ENCODE measurements around the gene PARP9. TPM values are rescaled to one million over a fixed set of nuclear protein-coding genes. Genes with fewer than 3 reads are reported as not detected.
A peak's percentile ranks its signal among the peaks of the same experiment; 100 is the strongest.

PARP9 gene
- 18.4 TPM for polyA plus RNA-seq (ENCODE audit: insufficient read length)

DNA sequence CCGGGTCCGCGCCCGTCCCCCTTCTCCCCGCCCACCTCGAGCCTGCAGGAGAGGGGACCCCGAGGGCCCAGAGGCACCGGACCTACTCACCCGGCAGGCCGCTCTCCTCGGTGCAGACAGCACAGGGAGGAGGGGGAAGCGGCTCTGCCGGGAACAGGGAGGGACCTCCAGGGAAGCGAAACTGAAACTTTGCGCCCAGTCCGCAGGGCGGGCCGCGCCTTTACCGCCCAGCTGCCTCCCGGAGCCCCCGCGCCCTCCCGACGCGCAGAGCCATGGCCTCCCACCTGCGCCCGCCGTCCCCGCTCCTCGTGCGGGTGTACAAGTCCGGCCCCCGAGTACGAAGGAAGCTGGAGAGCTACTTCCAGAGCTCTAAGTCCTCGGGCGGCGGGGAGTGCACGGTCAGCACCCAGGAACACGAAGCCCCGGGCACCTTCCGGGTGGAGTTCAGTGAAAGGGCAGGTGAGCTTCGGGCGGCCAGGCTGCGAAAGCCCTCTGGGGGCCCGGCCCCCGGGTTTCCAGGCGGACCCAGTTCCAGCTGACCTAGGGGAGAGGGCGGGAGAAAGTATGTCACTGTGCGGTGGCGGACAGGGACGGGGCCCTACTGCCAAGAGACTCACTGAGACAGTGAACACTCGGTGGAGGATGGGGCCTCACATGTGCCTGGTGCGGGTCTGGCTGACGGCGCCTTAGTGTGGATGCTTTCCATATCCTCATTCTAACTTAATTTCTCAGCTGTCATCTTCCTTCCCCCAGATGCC, at the start of gene PARP9, which contains the start of gene DTX3L:
PARP9 (minus strand) TSS at position 146 of the 758 bp plus-strand sequence. CDS start 4,680 bp downstream, outside the sequence.
DTX3L (plus strand) TSS at position 184 of the 758 bp plus-strand sequence; CDS start at position 273, 89 bp downstream.
- DNase-seq (ENCODE audit: low read depth) = peak; percentile 52

DNA sequence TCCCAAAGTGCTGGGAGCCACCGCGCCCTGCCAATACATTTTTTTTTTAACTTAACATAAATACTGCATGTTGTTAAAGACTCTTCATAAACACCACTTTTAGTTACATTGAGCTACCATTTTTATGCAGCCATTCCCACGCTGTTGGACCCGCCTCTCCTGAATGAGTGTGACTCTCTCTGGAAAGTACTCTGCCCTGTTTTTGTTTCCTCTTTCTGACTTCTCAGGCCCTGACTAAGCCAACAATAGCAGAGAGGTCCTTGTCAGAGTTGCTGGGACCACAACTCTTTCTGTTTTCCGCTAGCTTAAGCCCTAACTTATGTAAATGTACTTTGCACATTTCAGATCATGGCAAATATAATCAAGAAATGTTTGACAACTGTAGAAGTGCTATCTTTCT, 48.6 kb upstream of the PARP9 start:
- no peak for DNase-seq (ENCODE audit: low read depth)

DNA sequence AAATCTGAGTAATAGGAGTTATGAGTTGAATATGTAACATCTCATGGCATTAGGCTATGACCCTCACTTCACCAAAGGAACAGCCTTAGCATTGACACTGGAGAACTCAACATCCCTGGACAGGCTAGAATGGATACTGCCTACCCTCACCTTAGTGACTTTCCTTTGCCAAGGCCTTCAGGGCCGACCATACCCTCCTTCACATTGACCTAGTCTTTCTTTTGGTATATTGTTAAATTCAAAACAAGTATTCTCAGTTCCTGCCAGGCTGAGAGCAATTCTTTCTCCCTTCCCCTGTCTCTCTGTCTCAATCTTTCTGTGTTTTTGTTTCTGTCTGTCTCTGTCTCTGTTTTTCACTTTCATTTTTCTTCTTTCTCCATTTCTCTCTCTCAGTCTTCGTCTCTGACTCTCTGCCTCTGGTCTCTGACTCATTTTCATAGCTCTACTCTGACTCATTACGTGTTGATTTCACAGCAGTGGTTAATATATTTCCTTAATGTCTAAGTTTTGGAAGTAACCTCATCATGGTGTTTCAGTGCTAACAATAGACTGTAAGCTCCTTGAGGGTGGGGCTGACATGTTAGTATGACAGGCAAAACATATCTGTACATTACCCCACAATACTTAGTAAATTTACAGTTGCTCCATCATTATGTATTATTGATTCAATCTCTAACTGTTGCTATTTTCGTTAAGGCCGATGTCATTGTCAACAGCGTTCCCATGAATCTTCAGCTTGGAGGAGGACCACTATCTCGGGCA, 45.9 kb upstream of the PARP9 start:
- DNase-seq (ENCODE audit: low read depth) = no peak

DNA sequence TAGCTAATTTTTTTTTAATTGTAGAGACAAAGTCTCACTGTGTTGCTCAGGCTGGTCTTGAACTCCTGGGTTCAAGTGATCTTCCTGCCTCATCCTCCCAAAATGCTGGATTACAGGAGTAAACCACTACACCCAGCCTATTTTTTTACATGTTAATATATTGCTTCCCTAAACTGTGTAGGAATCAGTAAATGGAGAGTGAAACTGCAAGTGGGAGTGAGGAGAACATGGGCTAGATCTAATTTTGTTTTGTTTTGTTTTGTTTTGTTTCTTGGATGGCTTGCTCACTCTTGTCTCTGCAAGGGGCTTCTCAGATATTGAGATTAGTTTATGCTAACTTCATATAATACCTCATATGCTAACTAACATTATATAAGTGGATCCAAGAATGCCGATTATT, 44.8 kb upstream of the PARP9 start:
- DNase-seq (ENCODE audit: low read depth) = no peak

DNA sequence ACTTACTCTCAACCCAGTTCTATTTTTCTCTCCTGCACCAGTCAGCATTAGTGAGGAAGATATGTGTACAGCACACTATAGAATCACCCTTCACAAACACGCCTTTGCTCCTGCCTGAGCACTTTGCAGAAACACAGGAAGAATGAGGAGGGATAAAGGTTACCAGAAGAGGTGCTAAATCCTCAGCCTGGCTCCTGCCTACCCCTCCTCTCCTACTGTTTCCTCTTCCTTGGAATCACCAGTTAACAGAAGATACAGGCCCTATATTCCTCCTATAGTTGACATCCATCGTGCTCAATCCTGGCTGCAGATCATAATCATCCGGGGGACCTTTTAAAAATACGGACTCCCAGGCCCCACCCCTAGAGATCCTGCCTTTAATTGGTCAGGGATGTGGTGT, 42.2 kb upstream of the PARP9 start:
- DNase-seq (ENCODE audit: low read depth) = no peak

DNA sequence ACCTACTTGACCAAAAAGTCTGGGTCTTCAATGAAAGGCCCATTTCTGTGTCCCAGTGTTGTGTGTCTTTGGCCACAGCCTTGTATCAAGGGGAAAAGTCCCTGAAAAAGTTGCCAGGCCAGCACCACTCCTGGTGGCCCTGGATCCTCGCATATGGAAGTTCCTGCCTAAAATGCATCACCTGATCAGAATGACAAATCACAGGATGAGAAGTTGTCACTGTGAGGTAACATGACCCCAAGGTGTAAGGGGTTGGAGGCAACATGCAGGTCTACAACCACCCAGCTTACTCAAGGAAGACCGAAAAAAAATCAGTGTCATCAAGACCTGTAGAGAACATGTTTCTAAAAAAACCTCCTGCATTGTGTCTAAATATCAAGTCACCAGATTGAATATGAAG, 39.0 kb upstream of the PARP9 start:
- DNase-seq (ENCODE audit: low read depth) = no peak

DNA sequence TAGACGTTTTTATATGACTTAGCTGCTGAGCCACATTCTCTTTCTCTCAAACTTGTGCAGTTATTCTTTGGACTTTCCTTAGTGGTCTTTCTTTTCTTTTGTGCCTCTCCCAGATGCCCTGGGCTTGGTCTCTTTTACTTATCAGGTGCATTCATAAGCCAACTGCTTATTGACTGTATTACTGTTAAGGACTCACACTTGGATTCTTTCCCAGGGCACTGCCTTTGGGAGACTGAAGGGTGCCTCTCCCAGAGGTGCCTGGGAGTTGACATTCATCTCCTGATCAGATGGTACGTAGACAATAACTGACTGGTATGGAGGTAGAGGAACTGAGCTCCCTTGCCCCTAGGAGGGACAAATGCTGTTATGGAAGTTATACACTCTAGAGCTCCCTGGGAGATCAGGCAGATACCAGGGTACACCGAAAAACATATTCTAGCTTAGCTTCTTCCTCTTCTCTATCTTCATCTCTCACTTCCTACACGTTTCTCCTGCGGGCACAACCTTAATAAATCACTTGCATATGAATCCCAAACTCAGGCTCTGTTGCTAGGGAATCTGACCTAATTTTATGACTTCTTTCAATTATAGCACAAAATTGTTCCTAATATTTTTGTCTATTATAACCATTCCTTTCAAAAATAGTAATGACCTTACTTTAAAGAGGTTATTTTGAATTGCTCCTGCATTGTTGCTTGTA, 38.1 kb upstream of the PARP9 start:
- DNase-seq (ENCODE audit: low read depth) = no peak

DNA sequence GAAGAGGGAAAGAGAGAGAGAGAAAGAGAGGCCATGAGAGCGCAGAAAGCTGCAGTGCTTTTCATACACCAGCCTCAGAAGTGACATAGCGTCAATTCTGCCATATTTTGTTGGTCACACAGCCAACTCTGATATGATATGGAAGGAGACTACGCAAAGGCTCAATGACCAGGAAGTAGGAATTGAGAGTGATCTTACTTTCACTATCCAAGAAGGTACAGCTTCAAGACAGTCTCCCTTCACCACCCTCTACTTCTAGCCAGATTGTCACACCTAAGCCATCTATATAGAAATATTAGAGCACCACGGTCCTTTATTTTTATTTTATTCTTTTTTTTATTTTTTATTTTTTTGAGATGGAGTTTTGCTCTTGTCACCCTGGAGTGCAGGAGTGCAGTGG, 34.5 kb upstream of the PARP9 start:
- DNase-seq (ENCODE audit: low read depth) = no peak

DNA sequence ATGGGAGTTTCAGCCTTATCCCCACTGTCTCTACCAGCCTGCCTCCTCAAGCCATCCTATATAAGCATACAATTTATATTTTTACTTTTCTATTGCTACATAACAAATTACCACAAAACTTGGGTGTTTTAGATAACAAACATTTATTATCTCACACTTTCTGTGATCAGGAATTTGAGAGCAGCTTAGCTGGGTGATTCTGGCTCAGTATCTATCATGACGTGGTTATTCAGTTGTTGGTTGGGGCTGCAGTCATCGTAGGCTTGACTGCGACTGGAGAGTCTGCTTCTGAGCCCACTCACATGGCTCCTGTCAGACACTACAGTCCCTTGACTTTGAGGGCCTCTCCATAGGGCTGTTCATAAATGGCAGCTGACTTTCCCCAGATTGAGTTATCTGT, 34.1 kb upstream of the PARP9 start:
- no peak for DNase-seq (ENCODE audit: low read depth)

DNA sequence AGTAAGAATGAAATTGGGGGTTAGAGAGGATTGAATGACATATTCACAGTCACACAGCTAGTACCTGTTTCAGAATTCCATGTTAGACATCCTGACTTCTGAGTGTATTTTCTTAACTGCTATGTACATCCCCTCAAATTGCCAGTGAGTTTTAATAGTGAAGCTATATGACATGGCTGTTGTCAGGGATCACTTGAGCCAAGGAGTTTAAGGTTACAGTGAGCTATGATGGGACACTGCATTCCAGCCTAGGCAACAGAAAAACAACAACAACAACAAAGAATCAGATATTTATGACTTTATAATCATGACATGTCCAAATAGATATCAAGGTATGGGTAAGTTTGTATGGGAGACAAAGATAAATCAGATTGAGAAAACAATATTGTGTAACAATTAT, 29.9 kb upstream of the PARP9 start:
- no peak for DNase-seq (ENCODE audit: low read depth)

DNA sequence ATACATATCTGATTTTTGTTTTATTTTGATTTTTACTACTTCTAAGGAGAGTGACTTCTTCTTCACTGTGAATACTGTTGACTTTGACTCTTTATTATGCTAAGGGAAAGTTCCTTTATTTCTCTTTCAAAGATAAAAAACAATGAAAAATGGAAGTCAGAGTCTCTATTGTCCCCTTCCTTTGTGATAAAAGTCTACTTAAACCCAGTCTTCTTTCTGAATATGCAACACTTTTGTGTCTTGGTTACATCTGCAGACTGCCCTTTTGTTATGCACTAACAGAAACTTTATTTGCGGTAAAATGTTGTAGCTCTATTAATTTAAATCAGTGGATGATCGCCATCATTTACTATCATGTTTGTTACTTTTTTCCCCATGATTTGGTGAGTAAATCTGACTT, 26.5 kb upstream of the PARP9 start:
- no peak for DNase-seq (ENCODE audit: low read depth)

DNA sequence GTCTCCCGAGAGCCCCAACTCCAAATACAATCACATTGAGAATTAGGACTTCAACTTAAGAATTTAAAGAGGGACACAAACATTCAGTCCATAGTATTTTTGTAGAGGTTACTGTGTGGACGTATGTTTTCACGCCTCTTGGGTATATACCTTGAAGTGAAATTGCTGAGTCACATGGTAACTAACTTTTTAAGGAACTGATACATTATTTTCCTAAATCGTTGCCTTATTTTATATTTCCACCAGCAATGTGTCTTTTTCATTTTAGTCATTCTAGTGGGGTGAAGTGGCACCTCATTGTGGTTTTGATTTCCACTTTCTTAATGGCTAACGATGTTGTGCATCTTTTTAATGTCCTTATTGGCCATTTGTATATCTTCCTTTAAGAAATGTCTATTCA, 25.2 kb upstream of the PARP9 start:
- no peak for DNase-seq (ENCODE audit: low read depth)

DNA sequence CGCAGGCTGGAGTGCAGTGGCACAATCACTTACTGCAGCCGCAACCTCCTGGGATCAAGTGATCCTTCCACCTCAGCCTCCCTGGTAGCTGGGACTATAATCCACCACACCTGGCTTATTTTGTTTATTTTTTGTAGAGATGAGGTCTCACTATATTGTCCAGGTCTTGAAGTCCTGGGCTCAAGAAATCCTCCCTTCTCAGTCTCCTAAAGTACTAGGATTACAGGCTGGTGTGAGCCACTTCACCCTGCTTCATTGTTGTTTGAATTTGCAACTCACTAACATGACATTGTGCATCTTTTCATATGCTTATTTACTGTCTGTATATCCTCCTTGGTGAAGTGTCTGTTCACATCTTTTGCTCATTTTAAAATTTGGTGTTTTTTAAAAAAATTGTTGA, 23.5 kb upstream of the PARP9 start:
- no peak for DNase-seq (ENCODE audit: low read depth)

DNA sequence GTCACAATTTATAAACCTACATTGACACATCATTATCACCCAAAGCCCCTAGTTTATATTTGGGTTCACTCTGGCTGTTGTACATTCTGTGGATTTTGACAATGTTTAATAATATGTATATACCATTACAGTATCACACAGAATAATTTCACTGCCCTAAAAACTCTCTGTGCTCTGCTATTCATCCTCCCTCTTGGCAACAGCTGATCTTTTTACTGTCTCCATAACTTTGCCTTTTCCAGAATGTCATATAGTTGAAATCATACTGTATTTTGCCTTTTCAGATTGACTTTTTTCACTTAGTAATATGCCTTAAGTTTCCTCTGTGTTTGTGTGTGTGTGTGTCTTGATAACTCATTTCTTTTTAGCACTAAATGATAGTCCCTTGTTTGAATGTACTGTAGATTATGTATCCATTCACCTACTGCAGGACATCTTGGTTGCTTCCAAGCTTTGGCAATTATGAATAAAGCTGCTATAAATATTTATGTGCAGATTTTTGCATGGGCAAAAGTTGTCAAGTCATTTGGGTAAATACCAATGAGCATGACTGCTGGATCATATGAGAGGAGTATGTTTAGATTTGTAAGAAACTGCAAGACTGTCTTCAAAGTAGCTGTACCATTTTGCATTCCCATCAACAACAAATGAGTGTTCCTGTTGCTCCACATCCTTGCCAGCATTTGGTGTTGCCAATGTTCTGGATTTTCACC, 22.8 kb upstream of the PARP9 start:
- no peak for DNase-seq (ENCODE audit: low read depth)

DNA sequence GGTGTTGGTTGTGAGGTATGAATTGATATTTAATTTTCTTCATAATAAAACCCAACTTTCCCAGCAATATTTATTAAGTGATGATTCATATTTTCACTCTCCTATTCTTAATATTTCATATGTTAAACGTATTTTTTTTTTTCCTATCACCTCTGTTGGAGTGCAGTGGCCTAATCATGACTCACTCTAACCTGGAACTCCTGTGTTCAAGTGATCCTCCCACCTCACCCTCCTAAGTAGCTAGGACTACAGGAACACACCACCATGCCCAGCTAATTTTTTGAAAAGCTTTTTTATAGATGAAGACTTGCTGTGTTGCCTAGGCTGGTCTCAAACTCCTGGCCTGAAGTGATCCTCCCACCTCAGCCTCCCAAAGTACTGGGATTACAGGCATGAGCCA, 22.0 kb upstream of the PARP9 start:
- DNase-seq (ENCODE audit: low read depth) = no peak

DNA sequence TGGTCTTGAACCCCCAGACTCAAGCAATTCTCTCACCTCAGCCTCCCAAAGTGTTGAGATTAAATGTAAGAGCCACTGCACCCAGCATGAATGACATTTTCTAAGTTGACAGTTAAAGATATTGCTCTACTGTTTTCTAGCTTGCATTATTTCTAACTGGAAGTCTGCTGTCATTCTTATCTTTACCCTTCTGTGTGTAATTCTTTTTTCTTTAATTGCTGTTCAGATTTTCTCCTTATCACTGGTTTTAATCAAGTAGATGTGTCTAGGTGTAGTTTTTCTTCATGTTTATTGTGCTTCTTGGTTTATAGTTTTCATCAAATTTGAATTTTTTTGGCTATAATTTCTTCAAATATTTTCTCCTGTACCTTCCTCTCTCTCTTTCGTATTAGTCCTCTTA, 18.3 kb upstream of the PARP9 start:
- DNase-seq (ENCODE audit: low read depth) = no peak

DNA sequence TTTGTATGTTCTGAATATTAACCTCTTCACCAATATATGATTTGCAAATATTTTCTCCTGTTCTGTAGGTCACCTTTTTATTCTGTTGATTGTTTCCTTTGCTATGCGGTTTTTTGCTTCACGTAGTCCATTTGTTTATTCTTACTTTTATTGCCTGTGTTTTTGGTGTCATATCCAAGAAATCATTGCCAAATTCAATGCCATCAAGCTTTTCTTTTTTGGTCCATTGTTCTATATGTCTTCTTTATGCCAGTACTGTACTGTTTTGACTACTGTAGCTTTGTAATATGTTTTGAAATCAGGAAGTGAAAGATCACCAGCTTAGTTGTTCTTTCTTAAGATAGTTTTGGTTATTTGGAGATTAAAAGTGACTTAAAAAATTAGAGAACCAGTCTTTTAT, 17.5 kb upstream of the PARP9 start:
- no peak for DNase-seq (ENCODE audit: low read depth)

DNA sequence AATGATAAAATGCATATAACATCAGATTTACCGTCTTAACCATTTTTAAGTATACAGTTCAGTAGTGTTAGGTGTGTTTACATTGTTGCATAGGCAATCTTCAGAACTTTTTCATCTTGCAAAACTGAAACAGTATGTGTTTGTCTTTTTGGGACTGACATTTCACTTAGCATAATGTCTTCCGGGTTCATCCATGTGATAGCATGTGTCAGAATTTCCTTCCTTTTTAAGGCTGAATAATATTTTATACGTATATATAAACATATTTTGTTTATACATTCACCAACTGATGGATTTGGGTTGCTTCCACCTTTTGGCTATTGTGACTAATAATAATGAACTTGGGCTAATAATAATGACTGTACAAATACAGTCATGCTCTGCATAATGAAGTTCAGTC, 16.4 kb upstream of the PARP9 start:
- DNase-seq (ENCODE audit: low read depth) = no peak

DNA sequence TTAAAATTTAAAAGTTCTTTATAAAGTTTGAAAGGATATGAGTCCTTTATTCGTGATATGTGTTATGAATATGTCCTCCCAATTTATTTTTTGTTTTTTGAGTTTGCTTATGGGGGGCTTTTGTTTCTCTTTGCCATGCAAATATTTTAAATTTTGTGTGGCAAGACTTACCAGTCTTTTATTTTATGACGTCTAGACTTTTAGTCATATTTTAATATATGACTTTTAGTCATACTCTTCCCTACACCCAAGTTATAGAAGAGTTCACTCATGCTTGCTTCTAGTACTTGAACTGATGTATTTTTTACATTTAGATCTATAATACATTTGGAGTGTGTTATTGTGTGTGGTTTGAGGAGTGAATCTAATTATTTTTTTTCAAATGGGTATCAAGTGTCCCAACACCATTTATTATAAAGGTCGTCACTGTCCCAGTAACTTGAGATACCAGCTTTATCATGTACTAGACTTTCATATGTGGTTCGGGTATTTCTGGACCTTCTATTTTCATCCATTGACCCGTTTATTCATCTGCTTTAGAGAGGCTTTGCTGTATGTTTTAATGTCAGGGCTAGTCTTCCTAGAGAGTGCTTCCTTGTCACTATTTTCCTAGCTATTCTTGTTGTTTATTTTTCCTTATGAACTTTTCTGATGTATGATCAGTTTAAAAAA, 14.1 kb upstream of the PARP9 start:
- DNase-seq (ENCODE audit: low read depth) = no peak

DNA sequence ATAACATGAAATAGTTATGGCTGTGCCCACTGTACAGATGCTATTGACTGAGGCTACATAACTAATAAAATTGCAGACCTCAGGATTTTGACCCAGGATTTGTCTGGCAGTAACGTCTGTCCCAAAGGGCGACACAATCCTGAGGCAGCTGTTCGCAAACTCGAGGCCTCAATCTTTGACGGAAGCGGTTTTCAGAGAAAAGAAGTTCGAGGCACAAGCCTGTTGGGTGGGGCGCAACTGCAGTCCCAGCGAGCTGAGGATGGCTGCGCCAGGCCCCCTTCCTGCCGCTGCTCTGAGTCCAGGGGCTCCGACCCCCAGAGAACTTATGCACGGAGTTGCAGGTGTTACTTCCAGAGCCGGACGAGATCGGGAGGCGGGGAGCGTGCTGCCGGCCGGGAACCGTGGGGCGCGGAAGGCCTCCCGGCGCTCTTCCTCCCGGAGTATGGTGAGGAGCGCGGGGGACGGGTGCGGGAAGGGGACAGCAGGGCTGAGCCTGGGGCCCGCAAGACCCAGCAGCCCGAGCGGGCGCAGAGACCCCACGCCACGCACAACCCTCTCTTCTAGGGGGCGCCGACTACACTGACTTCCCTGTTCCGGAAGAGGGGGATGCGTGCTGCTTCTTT, 13.4 kb upstream of the PARP9 start, which contains the start of gene PARP15:
PARP15 (plus strand) TSS at position 242 of the 623 bp plus-strand sequence; CDS start at position 260, 18 bp downstream.
- no peak for DNase-seq (ENCODE audit: low read depth)

Data from forelimb muscle (tissue), 1 donor.